OCI-LY3 (cell line): ENCODE measurements around the gene TLL2.

ENCODE experiments used
- H2AFZ ChIP-seq: fragments of 200-600, 300-600 bp; shearing (Covaris generic); 2 replicates; pipeline ENCODE4 v1.6.0; 2014; ENCODE audit warnings: antibody characterized with exemption, low read depth, low read length
- H3K27ac ChIP-seq: fragments of 200-600, 300-600 bp; sonication (generic); 2 replicates; pipeline ENCODE4 v1.5.1; 2014; ENCODE audit warnings: mild to moderate bottlenecking, low read length, moderate library complexity, mixed read lengths
- H3K27me3 ChIP-seq: fragments of 200-600, 300-600 bp; sonication (generic); 2 replicates; pipeline ENCODE4 v1.6.1; 2014; ENCODE audit warnings: low read depth, low read length, mixed read lengths
- H3K36me3 ChIP-seq: fragments of 200-600, 300-600 bp; sonication (generic); replicated peaks from 2 replicates; pipeline ENCODE3; 2014; ENCODE audit warnings: low read depth, low read length, mixed read lengths
- H3K4me1 ChIP-seq: fragments of 300-600, 200-600 bp; sonication (generic); 2 replicates; pipeline ENCODE4 v1.6.1; 2014; ENCODE audit warnings: low read length, mixed read lengths
- H3K4me2 ChIP-seq: fragments of 200-600, 300-600 bp; sonication (generic); 2 replicates; pipeline ENCODE4 v1.6.1; 2014; ENCODE audit warnings: low read length, mixed read lengths
- H3K4me3 ChIP-seq: fragments of 300-600, 200-600 bp; sonication (generic); 2 replicates; pipeline ENCODE4 v1.5.1; 2014; ENCODE audit warnings: antibody characterized with exemption, mild to moderate bottlenecking, low read length, moderate library complexity
- H3K79me2 ChIP-seq: fragments of 300-600, 200-600 bp; shearing (Covaris generic); 2 replicates; pipeline ENCODE4 v1.6.1; 2014; ENCODE audit warnings: mild to moderate bottlenecking, low read length, mixed read lengths
- H3K9ac ChIP-seq: fragments of 300-600, 200-600 bp; shearing (Covaris generic); 2 replicates; pipeline ENCODE4 v1.6.0; 2014; ENCODE audit warnings: mild to moderate bottlenecking, low read length, moderate library complexity
- H3K9me3 ChIP-seq: fragments of 200-600, 300-600 bp; shearing (Covaris generic); 2 replicates; pipeline ENCODE4 v1.6.1; 2014; ENCODE audit warnings: low read length, mixed read lengths; ENCODE audit not compliant: insufficient read depth
- H4K20me1 ChIP-seq: fragments of 200-600, 300-600 bp; sonication (generic); 2 replicates; pipeline ENCODE4 v1.6.1; 2016; ENCODE audit warnings: low read length, mixed read lengths; ENCODE audit not compliant: insufficient read depth
- EZH2phosphoT487 ChIP-seq: fragments of 200-600 bp; shearing (Covaris generic); IDR thresholded peaks from 2 replicates; pipeline ENCODE4 v1.6.1; 2018; ENCODE audit warnings: antibody characterized with exemption, mixed run types, low read depth
- TF ChIP-seq, protein P1 (sequence below): fragments of 200-600, 300-600 bp; sonication (generic); IDR thresholded peaks from 2 replicates; pipeline ENCODE4 v1.5.1; 2014; ENCODE audit warnings: antibody characterized with exemption, low read length, low read depth

The TLL2 gene

GRCh38 chr10:96339956-96340904, 173.5 kb downstream of the TLL2 start:
- no peaks in the 10 kb centered on the region for H3K9me3 ChIP-seq
- no peaks in the 10 kb centered on the region for H3K79me2 ChIP-seq
- H3K27ac ChIP-seq: no peak overlapping the region
- no peak overlapping the region for H3K4me3 ChIP-seq
- no peak overlapping the region for H3K9ac ChIP-seq
- H3K4me2 ChIP-seq: no peak overlapping the region
- H4K20me1 ChIP-seq: no peaks in the 10 kb centered on the region
- peaks cover 26% of the 10 kb centered on the region for H3K4me1 ChIP-seq
- no peaks in the 10 kb centered on the region for H3K36me3 ChIP-seq
- no peak for TF ChIP-seq EZH2phosphoT487
- TF ChIP-seq, protein P1, sequence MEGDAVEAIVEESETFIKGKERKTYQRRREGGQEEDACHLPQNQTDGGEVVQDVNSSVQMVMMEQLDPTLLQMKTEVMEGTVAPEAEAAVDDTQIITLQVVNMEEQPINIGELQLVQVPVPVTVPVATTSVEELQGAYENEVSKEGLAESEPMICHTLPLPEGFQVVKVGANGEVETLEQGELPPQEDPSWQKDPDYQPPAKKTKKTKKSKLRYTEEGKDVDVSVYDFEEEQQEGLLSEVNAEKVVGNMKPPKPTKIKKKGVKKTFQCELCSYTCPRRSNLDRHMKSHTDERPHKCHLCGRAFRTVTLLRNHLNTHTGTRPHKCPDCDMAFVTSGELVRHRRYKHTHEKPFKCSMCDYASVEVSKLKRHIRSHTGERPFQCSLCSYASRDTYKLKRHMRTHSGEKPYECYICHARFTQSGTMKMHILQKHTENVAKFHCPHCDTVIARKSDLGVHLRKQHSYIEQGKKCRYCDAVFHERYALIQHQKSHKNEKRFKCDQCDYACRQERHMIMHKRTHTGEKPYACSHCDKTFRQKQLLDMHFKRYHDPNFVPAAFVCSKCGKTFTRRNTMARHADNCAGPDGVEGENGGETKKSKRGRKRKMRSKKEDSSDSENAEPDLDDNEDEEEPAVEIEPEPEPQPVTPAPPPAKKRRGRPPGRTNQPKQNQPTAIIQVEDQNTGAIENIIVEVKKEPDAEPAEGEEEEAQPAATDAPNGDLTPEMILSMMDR: peak; percentile 67
- H2AFZ ChIP-seq: no peak overlapping the region
- H3K27me3 ChIP-seq: peaks cover 14% of the 10 kb centered on the region

DNA sequence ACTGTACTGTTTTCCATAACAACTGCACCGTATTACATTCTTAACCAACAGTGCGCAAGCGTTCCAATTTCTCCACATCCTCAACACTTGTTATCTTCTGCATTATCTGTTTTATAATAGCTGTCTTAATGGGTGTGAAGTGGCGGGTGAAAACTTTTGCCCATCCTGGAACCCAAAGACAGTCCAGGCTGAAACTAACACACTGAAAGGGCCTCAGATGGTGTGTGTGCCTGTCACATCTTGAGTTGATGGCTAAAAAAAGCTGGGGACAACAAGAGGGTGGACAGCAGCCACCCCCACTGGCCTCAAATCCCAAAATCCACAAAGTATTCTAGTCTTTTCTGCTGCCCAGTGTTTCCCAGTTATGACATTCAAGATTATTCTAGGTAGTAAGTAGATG, 174.3 kb downstream of the TLL2 start:
- H3K9ac ChIP-seq: no peak overlapping the region
- no peaks in the 10 kb centered on the region for H3K9me3 ChIP-seq
- TF ChIP-seq, protein P1: no peak
- no peak for TF ChIP-seq EZH2phosphoT487
- H3K4me3 ChIP-seq: no peak overlapping the region
- no peaks in the 10 kb centered on the region for H3K79me2 ChIP-seq
- peaks cover 18% of the 10 kb centered on the region for H3K27me3 ChIP-seq
- no peaks in the 10 kb centered on the region for H4K20me1 ChIP-seq
- H3K36me3 ChIP-seq: no peaks in the 10 kb centered on the region
- no peak overlapping the region for H3K27ac ChIP-seq
- no peak overlapping the region for H2AFZ ChIP-seq
- H3K4me2 ChIP-seq: no peak overlapping the region
- H3K4me1 ChIP-seq: peaks cover 26% of the 10 kb centered on the region

- Histone ChIP-seq H3K9me3 (no peaks in the 10 kb centered on the region), H3K79me2 (no peaks in the 10 kb centered on the region), H3K27me3 (peaks cover 22% of the 10 kb centered on the region), H2AFZ (no peak overlapping the region), H3K4me2 (no peak overlapping the region), H3K27ac (no peak overlapping the region), H3K4me3 (no peak overlapping the region), H3K4me1 (peaks cover 17% of the 10 kb centered on the region), H3K9ac (no peak overlapping the region), H3K36me3 (no peaks in the 10 kb centered on the region), H4K20me1 (no peaks in the 10 kb centered on the region)
- no peak for TF ChIP-seq EZH2phosphoT487
- TF ChIP-seq, protein P1: no peak
Measured at GRCh38 chr10:96338279-96338925, 175.3 kb downstream of the TLL2 start.

- TF ChIP-seq, protein P1: no peak
- no peak for TF ChIP-seq EZH2phosphoT487
- Histone ChIP-seq H3K79me2 (no peaks in the 10 kb centered on the region), H4K20me1 (no peaks in the 10 kb centered on the region), H3K4me3 (no peak overlapping the region), H3K27me3 (peaks cover 32% of the 10 kb centered on the region), H3K36me3 (no peaks in the 10 kb centered on the region), H2AFZ (no peak overlapping the region), H3K4me2 (no peak overlapping the region), H3K9ac (no peak overlapping the region), H3K9me3 (no peaks in the 10 kb centered on the region), H3K4me1 (peaks cover 12% of the 10 kb centered on the region), H3K27ac (no peak overlapping the region)
Measured at GRCh38 chr10:96337106-96337505, 176.6 kb downstream of the TLL2 start.
